Rectal smooth muscle tissue (tissue), 1 donor: ENCODE results near the gene UACA.

Experiments
- H3K27ac ChIP-seq: one replicate; pipeline ENCODE4 v1.7.0; 2013; ENCODE audit warnings: low read depth, low read length, inconsistent platforms
- H3K27me3 ChIP-seq: one replicate; pipeline ENCODE4 v1.7.0; 2013; ENCODE audit warnings: low read length; ENCODE audit not compliant: control insufficient read depth, insufficient read depth
- H3K36me3 ChIP-seq: one replicate; pipeline ENCODE4 v1.7.0; 2013; ENCODE audit warnings: low read length; ENCODE audit not compliant: control insufficient read depth, insufficient read depth
- H3K4me1 ChIP-seq: one replicate; pipeline ENCODE4 v1.7.0; 2013; ENCODE audit warnings: low read length; ENCODE audit not compliant: control insufficient read depth, insufficient read depth
- H3K4me3 ChIP-seq: one replicate; pipeline ENCODE4 v1.7.0; 2013; ENCODE audit warnings: low read length
- H3K9ac ChIP-seq: one replicate; pipeline ENCODE4 v1.7.0; 2013; ENCODE audit warnings: low read length

UACA gene

DNA sequence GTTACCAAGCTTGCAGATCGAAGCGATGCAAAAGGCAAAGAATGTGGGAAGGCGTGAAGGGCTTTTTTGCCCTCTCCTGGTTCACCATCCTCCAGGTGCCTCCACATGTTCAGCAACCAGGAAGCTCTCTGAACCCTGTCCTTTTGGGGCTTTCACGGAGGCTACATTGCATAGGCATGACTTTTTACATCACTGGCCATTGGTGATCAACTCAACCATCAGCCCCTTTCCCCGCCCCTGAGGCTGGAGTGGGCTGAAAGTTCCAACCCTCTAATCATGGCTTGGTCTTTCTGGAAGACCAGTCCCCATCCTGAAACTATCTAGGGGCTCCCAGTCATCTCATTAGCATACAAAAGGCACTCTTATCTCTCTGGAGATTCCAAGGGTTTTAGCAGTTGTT, 52.6 kb downstream of the UACA start:
- no peaks in the 10 kb centered on the region for H3K27me3 ChIP-seq
- H3K4me3 ChIP-seq: no peak overlapping the region
- peaks cover 10% of the 10 kb centered on the region for H3K4me1 ChIP-seq
- H3K27ac ChIP-seq: no peak overlapping the region
- no peaks in the 10 kb centered on the region for H3K36me3 ChIP-seq
- H3K9ac ChIP-seq: no peak overlapping the region

DNA sequence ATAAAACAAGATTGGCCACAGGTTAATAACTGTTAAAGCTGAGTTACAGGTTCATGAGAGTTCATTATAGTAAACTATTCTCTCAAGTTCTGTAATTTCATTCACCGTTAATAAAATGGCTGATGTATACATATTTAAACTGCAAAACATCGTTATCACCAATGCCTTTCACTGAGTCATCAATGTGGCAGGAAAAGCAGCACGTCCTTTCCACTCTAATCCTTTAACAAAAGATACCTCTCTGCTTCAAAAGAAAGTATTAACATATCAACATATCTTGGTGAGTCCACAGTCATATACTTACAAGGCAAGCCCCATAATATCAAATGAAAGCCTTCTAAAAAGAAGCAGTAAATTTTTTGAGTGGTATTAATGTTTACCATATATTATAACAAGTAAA, 54.5 kb downstream of the UACA start:
- H3K27me3 ChIP-seq: no peaks in the 10 kb centered on the region
- no peak overlapping the region for H3K27ac ChIP-seq
- no peak overlapping the region for H3K9ac ChIP-seq
- no peak overlapping the region for H3K4me3 ChIP-seq
- peaks cover 3% of the 10 kb centered on the region for H3K4me1 ChIP-seq
- H3K36me3 ChIP-seq: no peaks in the 10 kb centered on the region

DNA sequence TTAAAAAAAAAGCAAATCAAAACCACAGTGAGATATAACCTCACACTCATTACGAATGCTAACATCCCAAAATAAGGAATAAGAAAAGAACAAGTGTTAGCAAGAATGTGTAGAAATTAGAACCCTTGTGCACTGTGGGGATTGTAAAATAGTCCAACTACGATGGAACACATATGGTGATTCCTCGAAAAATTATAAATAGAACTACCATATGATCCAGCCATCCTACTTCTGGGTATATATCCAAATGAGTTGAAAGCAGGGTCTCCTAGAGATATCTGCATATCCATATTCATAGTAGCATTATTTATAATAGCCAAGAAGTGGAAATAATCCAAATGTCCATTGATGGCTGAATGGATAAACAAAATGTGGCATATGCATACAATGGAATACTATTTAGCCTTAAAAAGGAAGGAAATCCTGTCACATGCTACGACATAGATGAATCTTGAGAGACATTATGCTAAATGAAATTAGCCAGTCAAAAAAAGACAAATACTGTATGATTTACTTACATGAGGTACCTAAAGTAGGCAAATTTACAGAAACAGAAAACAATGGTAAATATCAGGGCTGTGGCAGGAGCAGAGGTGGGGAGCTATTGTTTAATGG, 55.6 kb downstream of the UACA start:
- H3K4me1 ChIP-seq: peaks cover 4% of the 10 kb centered on the region

DNA sequence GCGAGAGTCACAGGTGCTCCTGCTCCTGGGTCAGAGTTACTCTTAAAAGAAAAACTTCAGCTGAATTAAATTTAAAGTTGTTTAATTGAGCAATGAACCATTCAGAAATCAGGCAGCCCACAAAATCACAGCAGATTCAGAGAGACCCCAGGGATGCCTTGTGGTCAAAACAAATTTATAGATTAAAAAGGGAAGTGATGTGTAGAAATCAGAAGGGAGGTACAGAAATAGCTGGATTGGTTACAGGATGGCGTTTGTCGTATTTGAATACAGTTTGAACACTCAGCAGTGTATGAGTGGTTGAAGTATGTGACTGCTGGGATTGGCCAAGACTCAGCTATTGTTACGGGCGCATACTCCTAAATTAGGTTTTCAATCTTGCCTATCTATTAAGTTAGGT, 58.6 kb downstream of the UACA start:
- peaks cover 16% of the 10 kb centered on the region for H3K4me1 ChIP-seq
- H3K36me3 ChIP-seq: no peaks in the 10 kb centered on the region
- no peak overlapping the region for H3K9ac ChIP-seq
- H3K27me3 ChIP-seq: no peaks in the 10 kb centered on the region
- H3K27ac ChIP-seq: no peak overlapping the region
- no peak overlapping the region for H3K4me3 ChIP-seq

More for the DNA sequence above, 55.6 kb downstream of the UACA start:
- H3K36me3 ChIP-seq: no peaks in the 10 kb centered on the region
- H3K4me3 ChIP-seq: no peak overlapping the region
- no peak overlapping the region for H3K27ac ChIP-seq
- no peak overlapping the region for H3K9ac ChIP-seq
- no peaks in the 10 kb centered on the region for H3K27me3 ChIP-seq

DNA sequence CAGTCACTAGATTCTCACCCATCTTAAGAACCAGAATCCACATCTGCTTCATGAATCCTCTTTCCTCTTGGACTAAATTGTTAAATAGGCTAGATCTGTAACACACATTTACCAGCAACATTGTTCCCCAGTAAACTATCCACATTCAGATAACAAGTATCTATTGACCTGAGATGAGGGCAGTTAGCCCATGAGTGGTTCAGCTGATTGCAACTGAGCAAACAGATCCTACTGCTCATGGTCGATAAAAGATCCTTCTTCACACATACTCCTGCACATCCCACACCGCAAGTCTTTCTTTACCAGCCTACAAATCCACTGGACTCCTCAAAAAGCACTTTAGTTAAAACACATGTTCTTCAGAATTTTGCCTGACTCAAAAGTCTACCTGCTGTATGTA, 59.2 kb downstream of the UACA start:
- Histone ChIP-seq H3K9ac (no peak overlapping the region), H3K27me3 (no peaks in the 10 kb centered on the region), H3K4me3 (no peak overlapping the region), H3K27ac (no peak overlapping the region), H3K4me1 (peaks cover 22% of the 10 kb centered on the region), H3K36me3 (no peaks in the 10 kb centered on the region)

DNA sequence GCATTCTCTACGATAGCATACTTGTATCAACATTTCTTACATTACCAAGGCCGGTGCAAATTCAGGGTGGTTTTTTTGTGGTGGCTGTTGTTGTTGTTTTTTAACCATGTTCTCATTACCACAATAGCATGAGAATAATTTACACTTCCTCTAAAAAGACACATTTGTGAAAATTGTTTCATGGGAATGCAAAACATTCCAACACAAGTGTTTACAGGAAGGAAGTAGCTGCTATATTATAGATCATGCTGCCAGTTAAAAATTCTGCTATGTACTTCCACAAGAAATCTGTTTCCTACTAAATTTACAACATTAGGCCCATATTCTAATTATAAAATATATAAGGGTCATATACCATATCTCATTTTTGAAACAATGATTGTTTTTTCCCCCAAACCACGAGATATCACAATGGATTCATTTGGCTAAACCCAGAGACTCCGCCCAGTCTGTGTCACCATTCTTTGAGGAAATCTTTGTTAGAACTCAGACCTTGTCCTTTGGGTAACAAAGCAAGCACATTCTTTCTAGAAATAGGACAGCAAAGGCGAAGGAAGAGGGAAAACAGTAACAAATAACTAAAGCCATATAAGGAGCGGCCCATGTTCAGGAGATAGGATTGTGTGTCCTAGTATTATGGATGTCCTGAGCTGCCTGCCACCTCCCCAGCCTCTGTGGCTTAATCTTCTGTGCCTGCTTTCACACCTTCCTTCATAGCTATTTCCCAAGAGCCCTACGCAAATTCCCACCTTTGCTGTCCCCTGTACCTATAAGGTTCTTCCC, 60.1 kb downstream of the UACA start:
- no peaks in the 10 kb centered on the region for H3K36me3 ChIP-seq
- peaks cover 30% of the 10 kb centered on the region for H3K4me1 ChIP-seq
- H3K27me3 ChIP-seq: no peaks in the 10 kb centered on the region
- H3K27ac ChIP-seq: no peak overlapping the region
- H3K9ac ChIP-seq: no peak overlapping the region
- no peak overlapping the region for H3K4me3 ChIP-seq

DNA sequence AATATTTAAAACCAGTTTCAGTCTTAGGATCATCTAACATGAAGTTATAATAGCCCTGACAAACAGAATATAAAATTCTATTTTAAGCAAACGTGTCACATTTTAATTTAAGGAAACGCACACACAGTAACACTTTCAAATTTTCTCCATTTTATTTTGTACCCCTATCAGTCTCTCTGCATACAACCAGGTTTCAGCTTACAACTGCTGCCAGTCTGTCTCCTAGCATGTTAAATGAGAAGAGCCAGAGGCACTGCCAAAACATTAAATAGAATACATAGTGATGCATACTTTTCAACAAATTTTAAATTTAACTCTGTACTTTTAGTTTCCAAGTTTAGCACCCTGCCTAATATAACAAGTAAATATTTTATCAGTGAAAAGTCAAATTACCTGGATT, 60.8 kb downstream of the UACA start:
- Histone ChIP-seq H3K4me3 (no peak overlapping the region), H3K36me3 (no peaks in the 10 kb centered on the region), H3K9ac (no peak overlapping the region), H3K4me1 (peaks cover 33% of the 10 kb centered on the region), H3K27ac (peak overlapping the region; percentile 57), H3K27me3 (no peaks in the 10 kb centered on the region)

DNA sequence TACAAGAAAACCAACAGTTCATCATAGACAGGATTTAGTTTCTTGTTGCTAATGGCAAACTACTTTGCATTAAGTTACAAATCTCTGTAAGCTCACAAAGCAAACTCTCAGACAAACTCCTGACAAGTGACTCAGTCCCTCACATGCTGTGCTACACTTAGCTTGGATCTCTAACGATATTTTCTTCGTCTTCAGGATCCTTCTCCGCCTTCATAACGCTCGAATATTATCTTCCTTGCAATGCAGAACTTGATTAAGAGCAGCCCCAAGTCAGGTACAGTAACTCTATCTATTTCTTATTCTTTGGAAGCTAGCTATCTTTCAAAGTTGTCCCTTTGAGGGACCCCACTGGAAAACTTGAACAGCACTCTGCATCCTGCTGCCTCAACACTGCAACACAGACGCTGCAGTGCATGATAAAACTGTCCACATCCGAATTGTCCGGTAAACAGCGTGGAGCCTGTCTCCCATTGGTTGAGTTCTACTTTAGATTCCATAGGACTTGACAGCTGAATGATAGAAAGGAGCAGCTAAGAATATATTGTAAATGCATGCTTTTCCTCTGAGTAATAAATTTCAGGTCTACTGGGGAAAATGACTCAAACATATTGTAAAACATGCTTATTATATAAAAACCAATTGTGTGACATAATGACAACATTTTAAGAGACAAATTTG, 61.3 kb downstream of the UACA start:
- H3K4me1 ChIP-seq: peaks cover 33% of the 10 kb centered on the region
- H3K36me3 ChIP-seq: no peaks in the 10 kb centered on the region
- peak overlapping the region; percentile 57 for H3K27ac ChIP-seq
- no peak overlapping the region for H3K9ac ChIP-seq
- peak overlapping the region; percentile 40 for H3K4me3 ChIP-seq
- no peaks in the 10 kb centered on the region for H3K27me3 ChIP-seq

DNA sequence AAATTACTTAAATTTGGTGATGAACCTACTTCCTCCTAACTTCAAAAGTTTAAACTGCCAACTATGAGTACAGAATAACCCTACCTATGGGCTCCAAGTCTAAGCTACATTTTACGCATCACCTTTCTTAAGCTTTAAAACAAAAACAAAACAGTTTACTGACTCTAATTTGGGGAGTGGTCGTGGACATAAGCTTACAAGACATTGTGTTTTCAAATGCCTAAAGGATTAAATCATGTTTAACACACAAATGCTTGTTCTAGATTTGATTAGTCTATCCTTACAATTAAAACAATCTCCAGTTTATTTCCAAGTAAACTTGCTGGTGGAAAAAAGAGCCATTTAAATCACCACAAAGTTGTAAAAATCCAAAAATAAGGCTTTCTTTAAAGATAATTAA, 62.2 kb downstream of the UACA start:
- Histone ChIP-seq H3K27me3 (no peaks in the 10 kb centered on the region), H3K4me1 (peaks cover 33% of the 10 kb centered on the region), H3K36me3 (no peaks in the 10 kb centered on the region), H3K4me3 (no peak overlapping the region), H3K9ac (no peak overlapping the region), H3K27ac (peak overlapping the region; percentile 52)

DNA sequence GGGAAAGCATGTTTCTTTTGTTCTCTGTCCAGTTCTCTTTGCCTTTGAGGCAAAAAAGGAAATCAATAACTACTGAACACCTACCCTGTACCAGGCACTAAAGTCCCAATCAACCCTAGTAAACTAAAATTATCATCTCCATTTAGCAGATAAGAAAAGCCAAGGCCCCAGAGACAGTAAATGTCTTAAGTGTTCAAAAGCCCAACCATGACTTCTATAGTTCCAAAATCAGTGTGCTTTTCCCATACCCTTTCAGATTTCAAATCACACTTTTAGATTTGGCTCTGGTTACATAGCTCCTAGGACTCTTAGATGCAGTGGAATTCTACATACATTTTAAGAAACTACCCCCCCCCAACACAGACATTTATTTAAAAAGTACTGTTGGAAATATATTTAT, 63.5 kb downstream of the UACA start:
- Histone ChIP-seq H3K4me3 (no peak overlapping the region), H3K9ac (no peak overlapping the region), H3K27me3 (no peaks in the 10 kb centered on the region), H3K4me1 (peaks cover 33% of the 10 kb centered on the region), H3K36me3 (no peaks in the 10 kb centered on the region), H3K27ac (peak overlapping the region; percentile 7)

DNA sequence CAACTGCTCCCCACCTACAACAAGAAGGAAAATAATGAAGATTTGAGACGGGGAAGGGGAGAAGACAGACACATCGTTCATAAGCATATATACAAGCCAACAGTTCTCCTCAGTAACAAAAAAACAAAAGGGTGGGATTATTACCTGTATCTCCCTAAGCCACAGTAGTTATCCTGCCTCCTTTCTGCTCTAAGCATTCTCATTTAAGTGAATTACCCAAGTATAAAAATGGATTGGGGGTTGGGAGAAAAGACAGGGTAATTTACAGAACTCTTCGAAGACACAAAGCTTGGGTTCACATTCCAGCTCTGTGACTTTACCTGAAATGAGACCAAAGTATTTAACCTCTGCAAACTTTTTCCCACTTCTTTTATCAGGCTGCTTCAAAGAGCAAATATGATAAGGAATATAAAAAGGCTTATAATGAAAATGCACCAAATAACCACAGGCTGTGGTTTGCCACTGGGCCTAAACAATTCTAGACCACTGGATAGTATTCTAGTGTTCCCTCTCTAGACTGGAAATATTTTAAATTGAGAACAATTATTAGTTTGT, 64.4 kb downstream of the UACA start:
- peaks cover 33% of the 10 kb centered on the region for H3K4me1 ChIP-seq
- no peaks in the 10 kb centered on the region for H3K36me3 ChIP-seq
- no peaks in the 10 kb centered on the region for H3K27me3 ChIP-seq
- H3K27ac ChIP-seq: no peak overlapping the region
- no peak overlapping the region for H3K9ac ChIP-seq
- no peak overlapping the region for H3K4me3 ChIP-seq

DNA sequence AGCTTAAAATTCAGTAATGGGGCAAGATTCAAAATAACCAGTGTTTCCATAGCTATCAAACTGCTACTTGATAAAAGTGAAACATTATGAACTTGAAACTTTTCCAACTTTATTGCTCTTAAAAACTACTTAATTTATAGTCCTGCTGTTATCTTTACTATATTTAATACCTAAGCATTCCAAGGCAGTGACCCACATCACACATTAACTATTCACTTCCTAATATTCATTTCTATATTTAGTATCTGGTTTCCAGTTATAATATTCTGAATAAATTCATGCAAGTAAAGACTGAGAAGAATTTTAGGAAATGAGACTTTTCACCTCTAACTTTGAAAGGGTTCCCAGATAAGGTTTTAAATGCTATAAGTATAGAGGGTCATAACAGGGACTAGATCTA, 64.9 kb downstream of the UACA start:
- no peaks in the 10 kb centered on the region for H3K27me3 ChIP-seq
- no peak overlapping the region for H3K27ac ChIP-seq
- H3K4me3 ChIP-seq: no peak overlapping the region
- H3K9ac ChIP-seq: no peak overlapping the region
- H3K36me3 ChIP-seq: no peaks in the 10 kb centered on the region
- H3K4me1 ChIP-seq: peaks cover 32% of the 10 kb centered on the region
